ENCODE results near the gene FYCO1. TPM values are rescaled to one million over a fixed set of nuclear protein-coding genes. Genes with fewer than 3 reads are reported as not detected.

The FYCO1 gene
- total and polyA plus RNA-seq, 2 of the 13 experiments (the other 11 are each of a cell fraction or from before 2014, with no cell fraction given): 2.7 to 4.2 TPM

GRCh38 chr3:45995236-45996192, at the start of gene FYCO1 (continued):
- TF ChIP-seq CENPT (CRISPR knock-in tag; IDR thresholded peaks at IDR 0.05; ENCODE audit: low read depth): no peak
- TF ChIP-seq ZNF598 (CRISPR knock-in tag; IDR thresholded peaks at IDR 0.05; ENCODE audit: borderline replicate concordance): no peak
- TF ChIP-seq ZNF296 (CRISPR knock-in tag; conservative IDR thresholded peaks at IDR 0.05): no peak
- TF ChIP-seq, protein P1, sequence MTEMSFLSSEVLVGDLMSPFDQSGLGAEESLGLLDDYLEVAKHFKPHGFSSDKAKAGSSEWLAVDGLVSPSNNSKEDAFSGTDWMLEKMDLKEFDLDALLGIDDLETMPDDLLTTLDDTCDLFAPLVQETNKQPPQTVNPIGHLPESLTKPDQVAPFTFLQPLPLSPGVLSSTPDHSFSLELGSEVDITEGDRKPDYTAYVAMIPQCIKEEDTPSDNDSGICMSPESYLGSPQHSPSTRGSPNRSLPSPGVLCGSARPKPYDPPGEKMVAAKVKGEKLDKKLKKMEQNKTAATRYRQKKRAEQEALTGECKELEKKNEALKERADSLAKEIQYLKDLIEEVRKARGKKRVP (CRISPR knock-in tag; IDR thresholded peaks at IDR 0.05): no peak
- no peak for TF ChIP-seq ZNF879 (CRISPR knock-in tag; IDR thresholded peaks at IDR 0.05)
- TF ChIP-seq EHMT2 (IDR thresholded peaks at IDR 0.05; ENCODE audit: borderline replicate concordance, low read depth, low read length): no peak
- TF ChIP-seq ARHGAP35 (CRISPR knock-in tag; IDR thresholded peaks at IDR 0.05; ENCODE audit: borderline replicate concordance): no peak
- peak; percentile 54 for TF ChIP-seq GATAD2A (CRISPR knock-in tag; IDR thresholded peaks at IDR 0.05)
- no peak; the same call in 1 of the 2 replicates for TF ChIP-seq CBFB (CRISPR knock-in tag; IDR thresholded peaks at IDR 0.05)
- no peak for TF ChIP-seq ZNF549 (CRISPR knock-in tag; IDR thresholded peaks at IDR 0.05)
- TF ChIP-seq ZFP91 (CRISPR knock-in tag; IDR thresholded peaks at IDR 0.05; ENCODE audit: borderline replicate concordance): peak; percentile 89
- peak; percentile 27; the same call in 1 of the 2 replicates for TF ChIP-seq RXRB (CRISPR knock-in tag; IDR thresholded peaks at IDR 0.05; ENCODE audit: borderline replicate concordance)
- no peak for TF ChIP-seq ZNF841 (CRISPR knock-in tag; IDR thresholded peaks at IDR 0.05; ENCODE audit: borderline replicate concordance)
- TF ChIP-seq ELF4 (CRISPR knock-in tag; IDR thresholded peaks at IDR 0.05; ENCODE audit: borderline replicate concordance): no peak
- TF ChIP-seq ZNF761 (CRISPR knock-in tag; conservative IDR thresholded peaks at IDR 0.05): peak; percentile 75; the same call in 1 of the 2 replicates
- TF ChIP-seq TFE3 (CRISPR knock-in tag; IDR thresholded peaks at IDR 0.05): peak; percentile 17; the same call in 1 of the 2 replicates
- peak; percentile 89 for TF ChIP-seq KDM5B (CRISPR knock-in tag; IDR thresholded peaks at IDR 0.05; ENCODE audit: borderline replicate concordance)
- TF ChIP-seq ZNF670 (CRISPR knock-in tag; IDR thresholded peaks at IDR 0.05; ENCODE audit: borderline replicate concordance): 0 out of 2 replicates have a peak, but pooled peaks have one; percentile 23
- no peak for TF ChIP-seq EP300 (IDR thresholded peaks at IDR 0.05; ENCODE audit: low read depth in 2 of 2, low read length in 2 of 2)
- no peak for TF ChIP-seq EP300 (CRISPR knock-in tag; IDR thresholded peaks at IDR 0.05; ENCODE audit: borderline replicate concordance)
- peak; percentile 51; the same call in 1 of the 2 replicates for TF ChIP-seq MXD1 (CRISPR knock-in tag; IDR thresholded peaks at IDR 0.05)

Measured in HepG2 (cell line).